Gastroesophageal sphincter (tissue), 4 donors: Measurements from ENCODE around the gene KCNK4. TPM values are rescaled to one million over a fixed set of nuclear protein-coding genes. Genes with fewer than 3 reads are reported as not detected.

Experiments
- ATAC-seq: fragments of 150-250 bp; one replicate; pipeline ENCODE4 v1.9.1; 2016; ENCODE audit warnings: mild to moderate bottlenecking, moderate library complexity
- H3K27ac ChIP-seq, 4 donors: fragments of 200-600 bp; sonication (generic) in 3 of 4; 1 replicate in 3 of 4; 2 replicates in 1 of 4; pipeline ENCODE4 v1.5.1; 2016 to 2019
- H3K27me3 ChIP-seq: fragments of 200-600 bp; sonication (generic); one replicate; pipeline ENCODE4 v1.5.1; 2019
- H3K36me3 ChIP-seq, 2 donors: fragments of 200-600 bp; sonication (generic); one replicate each; pipeline ENCODE4 v1.5.1; 2019; ENCODE audit warnings: control low read depth in 1 of 2
- H3K4me1 ChIP-seq, 3 donors: fragments of 200-600 bp; sonication (generic); 1 replicate in 2 of 3; 2 replicates in 1 of 3; pipeline ENCODE4 v1.5.1; 2016 to 2019; ENCODE audit warnings: control low read depth in 2 of 3
- H3K4me3 ChIP-seq, 2 donors: fragments of 200-600 bp; sonication (generic); one replicate each; pipeline ENCODE4 v1.5.1; 2019; ENCODE audit warnings: mild to moderate bottlenecking in 1 of 2, moderate library complexity in 1 of 2
- H3K9me3 ChIP-seq, 3 donors: fragments of 200-600 bp; sonication (generic); one replicate each; pipeline ENCODE4 v1.5.1; 2017 to 2019; ENCODE audit warnings: control low read depth in 2 of 3
- CTCF ChIP-seq, 4 experiments: fragments of 200-600 bp in 2 of 4; fragments of 450-650 bp in 2 of 4; sonication (generic) in 1 of 4; IDR thresholded peaks; one replicate each; pipeline ENCODE4 v1.5.1; 2017 to 2019; ENCODE audit warnings: antibody characterized with exemption in 4 of 4, mild to moderate bottlenecking in 2 of 4, moderate library complexity in 2 of 4
- EP300 ChIP-seq: sonication (generic); formaldehyde crosslinking; IDR thresholded peaks from one replicate; pipeline ENCODE4 v1.6.1; 2017; ENCODE audit warnings: antibody characterized with exemption, mild to moderate bottlenecking
- POLR2A ChIP-seq, 2 donors: fragments of 450-650 bp; IDR thresholded peaks; one replicate each; pipeline ENCODE4 v1.6.1; 2017; ENCODE audit warnings: antibody characterized with exemption in 2 of 2, mild to moderate bottlenecking in 2 of 2, moderate library complexity in 1 of 2
- POLR2AphosphoS5 ChIP-seq: sonication (generic); formaldehyde crosslinking; IDR thresholded peaks from one replicate; pipeline ENCODE4 v1.6.1; 2017; ENCODE audit warnings: antibody characterized with exemption
- WGBS, 2 donors: methylation state at CpG; one replicate each; pipeline ENCODE4 v1.1.5; 2018; ENCODE audit warnings: low coverage in 1 of 2; 5-methylcytosine and 5-hydroxymethylcytosine counted together
- total RNA-seq, 4 donors: library from RNA; depleted of rRNA; stranded (reverse); fragments of >200 nt; gene quantifications; one replicate each; pipeline ENCODE4 v1.1.0, GENCODE V29; 2016

The KCNK4 gene
- total RNA-seq, 4 donors from 2014 or later, result 0.31 TPM; not detected in 3

GRCh38 chr11:64303109-64304031, 12.3 kb downstream of the KCNK4 start:
- Histone ChIP-seq H3K4me3 (peak overlapping the region in 1 of 2 donors; percentile 85), H3K4me1 (peaks cover 0 to 74% (median 28%) of the 10 kb centered on the region in 3 donors), H3K27me3 (peaks cover 49% of the 10 kb centered on the region), H3K9me3 (no peaks in the 10 kb centered on the region), H3K27ac (peak overlapping the region; percentile 88 to 96 (median 94)), H3K36me3 (peaks cover 0 to 7% of the 10 kb centered on the region in 2 donors)
- no peak for ATAC-seq
- 60 to 71% methylated on average over 5 of the region's 13 CpGs for WGBS, 2 donors
- TF ChIP-seq POLR2AphosphoS5 (no peak), POLR2A (IDR thresholded peaks at IDR 0.05) (no peak), EP300 (no peak), CTCF (IDR thresholded peaks at IDR 0.05) (no peak)

DNA sequence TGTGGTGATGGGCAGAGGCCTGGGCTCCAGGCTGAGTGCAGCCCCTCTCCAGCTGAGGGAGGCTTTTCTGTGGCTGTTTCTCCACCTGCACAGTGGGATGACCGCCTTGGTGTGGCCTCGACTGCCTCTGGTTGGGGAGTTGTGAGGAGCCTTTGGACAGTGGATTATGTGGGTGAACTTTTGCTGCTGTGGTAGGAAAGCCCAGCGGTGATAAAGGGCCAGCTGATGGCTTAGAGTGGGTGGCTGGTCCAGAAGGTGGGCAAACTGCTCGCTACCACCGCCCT, 12.9 kb downstream of the KCNK4 start:
- Histone ChIP-seq H3K36me3 (peaks cover 0 to 7% of the 10 kb centered on the region in 2 donors), H3K27ac (peak overlapping the region; percentile 88 to 96 (median 94)), H3K4me1 (peaks cover 0 to 72% (median 28%) of the 10 kb centered on the region in 3 donors), H3K4me3 (peak overlapping the region; percentile 51 to 85), H3K27me3 (peaks cover 43% of the 10 kb centered on the region), H3K9me3 (no peaks in the 10 kb centered on the region)
- WGBS, 2 donors, result 0 to 46% methylated on average over 1 to 2 of the region's 5 CpGs
- no peak for ATAC-seq
- TF ChIP-seq CTCF (IDR thresholded peaks at IDR 0.05) (no peak), POLR2AphosphoS5 (no peak), POLR2A (IDR thresholded peaks at IDR 0.05) (no peak), EP300 (no peak)

- 0 to 1% methylated on average over 3 to 19 of the region's 46 CpGs for WGBS, 2 donors
- H3K27me3 ChIP-seq, result peaks cover 38% of the 10 kb centered on the region
- TF ChIP-seq EP300 (no peak), POLR2AphosphoS5 (no peak), POLR2A (IDR thresholded peaks at IDR 0.05) (peak in 1 of 2 donors; percentile 24), CTCF (IDR thresholded peaks at IDR 0.05) (peak in 3 of 4 experiments; percentile 89 to 90 (median 89))
Measured at GRCh38 chr11:64304316-64305072, 13.4 kb downstream of the KCNK4 start.

DNA sequence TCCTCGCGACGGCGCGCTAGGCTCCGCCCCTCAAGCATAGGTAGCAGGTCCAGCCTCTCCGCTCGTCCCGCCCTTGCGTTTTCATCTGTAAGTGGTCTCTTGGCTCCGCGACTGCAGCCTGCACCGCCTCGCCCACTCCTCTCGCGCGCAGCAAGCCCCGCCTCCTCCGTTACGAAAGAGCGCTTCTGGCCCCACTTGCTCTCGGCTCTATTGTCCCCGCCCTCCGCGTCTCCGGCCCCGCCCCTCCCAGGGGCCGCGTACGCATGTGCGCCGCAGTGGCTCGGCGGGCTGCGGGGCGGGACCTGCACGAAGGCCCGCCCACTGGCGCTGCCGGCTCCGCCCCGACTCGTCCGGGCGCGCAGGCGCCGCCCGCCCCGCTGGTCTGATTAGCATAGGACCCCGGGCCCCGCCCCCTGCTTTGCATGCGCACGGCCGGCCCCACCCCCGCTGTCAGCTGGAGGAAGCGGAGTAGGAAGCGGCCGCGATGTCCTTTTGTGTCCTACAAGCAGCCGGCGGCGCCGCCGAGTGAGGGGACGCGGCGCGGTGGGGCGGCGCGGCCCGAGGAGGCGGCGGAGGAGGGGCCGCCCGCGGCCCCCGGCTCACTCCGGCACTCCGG, 14.1 kb downstream of the KCNK4 start, which contains the start of gene ESRRA:
TSS of gene ESRRA (plus strand) at position 450 of the 616 bp plus-strand sequence. CDS start 1,656 bp downstream, outside the sequence.
- Histone ChIP-seq H3K27me3 (peaks cover 31% of the 10 kb centered on the region), H3K27ac (peak within 1 kb of the TSS; percentile 88 to 96 (median 94)), H3K9me3 (no peaks in the 10 kb centered on the region), H3K36me3 (peaks cover 0 to 7% of the 10 kb centered on the region in 2 donors), H3K4me3 (peak within 1 kb of the TSS; percentile 68 to 85), H3K4me1 (peaks cover 0 to 60% (median 21%) of the 10 kb centered on the region in 3 donors)
- WGBS, 2 donors, result 0% methylated on average over 4 of the region's 81 CpGs; no CpG with 5 or more reads in 1 of the 2 donors
- peak; percentile 46 to 67 for TF ChIP-seq POLR2A (IDR thresholded peaks at IDR 0.05)
- no peak for TF ChIP-seq CTCF (IDR thresholded peaks at IDR 0.05)
- TF ChIP-seq POLR2AphosphoS5, result peak; percentile 63
- TF ChIP-seq EP300, result no peak
- ATAC-seq, result peak; percentile 88

More at GRCh38 chr11:64304316-64305072, 13.4 kb downstream of the KCNK4 start:
- Histone ChIP-seq H3K36me3 (peaks cover 0 to 7% of the 10 kb centered on the region in 2 donors), H3K4me3 (peak overlapping the region; percentile 51 to 85), H3K27ac (peak overlapping the region; percentile 88 to 96 (median 94)), H3K4me1 (peaks cover 0 to 67% (median 27%) of the 10 kb centered on the region in 3 donors), H3K9me3 (no peaks in the 10 kb centered on the region)
- peak; percentile 52 for ATAC-seq
